ENCODE data around the gene RNF186. TPM values are rescaled to one million over a fixed set of nuclear protein-coding genes. Genes with fewer than 3 reads are reported as not detected.

The RNF186 gene
- total RNA-seq, 3 donors from 2014 or later = 15.1 to 42.6 (median 41.0) TPM

DNA sequence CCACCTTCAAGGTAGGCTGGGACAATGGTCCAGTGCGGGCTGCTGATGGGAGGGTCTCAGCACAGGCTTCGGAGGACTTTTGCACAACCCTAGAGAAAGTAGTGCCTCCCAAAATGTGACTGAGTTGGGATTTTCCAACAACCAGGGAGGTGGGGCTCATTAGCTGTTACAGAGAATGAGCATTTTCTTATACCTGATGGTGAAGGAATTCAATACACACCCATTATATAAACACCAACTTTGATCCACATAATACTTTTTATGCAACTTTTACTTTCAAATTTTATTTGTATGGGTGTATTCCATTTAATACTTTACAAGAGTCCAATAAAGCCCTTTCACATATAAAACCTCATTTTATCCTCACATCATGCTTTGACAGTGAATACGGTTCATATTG, 31.3 kb upstream of the RNF186 start:
- no peaks in the 10 kb centered on the region for H3K36me3 ChIP-seq (ENCODE audit: low read depth)
- ATAC-seq (peak; percentile 85), DNase-seq (peak in 1 of 3 donors; percentile 36)
- intact Hi-C loops (cut with DNase I, micrococcal nuclease) = no loop called here
- H3K4me1 ChIP-seq (ENCODE audit: low read depth) = peaks cover 10% of the 10 kb centered on the region
- H3K9me3 ChIP-seq = no peaks in the 10 kb centered on the region
- TF ChIP-seq, protein P1, sequence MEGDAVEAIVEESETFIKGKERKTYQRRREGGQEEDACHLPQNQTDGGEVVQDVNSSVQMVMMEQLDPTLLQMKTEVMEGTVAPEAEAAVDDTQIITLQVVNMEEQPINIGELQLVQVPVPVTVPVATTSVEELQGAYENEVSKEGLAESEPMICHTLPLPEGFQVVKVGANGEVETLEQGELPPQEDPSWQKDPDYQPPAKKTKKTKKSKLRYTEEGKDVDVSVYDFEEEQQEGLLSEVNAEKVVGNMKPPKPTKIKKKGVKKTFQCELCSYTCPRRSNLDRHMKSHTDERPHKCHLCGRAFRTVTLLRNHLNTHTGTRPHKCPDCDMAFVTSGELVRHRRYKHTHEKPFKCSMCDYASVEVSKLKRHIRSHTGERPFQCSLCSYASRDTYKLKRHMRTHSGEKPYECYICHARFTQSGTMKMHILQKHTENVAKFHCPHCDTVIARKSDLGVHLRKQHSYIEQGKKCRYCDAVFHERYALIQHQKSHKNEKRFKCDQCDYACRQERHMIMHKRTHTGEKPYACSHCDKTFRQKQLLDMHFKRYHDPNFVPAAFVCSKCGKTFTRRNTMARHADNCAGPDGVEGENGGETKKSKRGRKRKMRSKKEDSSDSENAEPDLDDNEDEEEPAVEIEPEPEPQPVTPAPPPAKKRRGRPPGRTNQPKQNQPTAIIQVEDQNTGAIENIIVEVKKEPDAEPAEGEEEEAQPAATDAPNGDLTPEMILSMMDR (IDR thresholded peaks at IDR 0.05) = no peak
- H3K4me3 ChIP-seq = no peak overlapping the region

DNA sequence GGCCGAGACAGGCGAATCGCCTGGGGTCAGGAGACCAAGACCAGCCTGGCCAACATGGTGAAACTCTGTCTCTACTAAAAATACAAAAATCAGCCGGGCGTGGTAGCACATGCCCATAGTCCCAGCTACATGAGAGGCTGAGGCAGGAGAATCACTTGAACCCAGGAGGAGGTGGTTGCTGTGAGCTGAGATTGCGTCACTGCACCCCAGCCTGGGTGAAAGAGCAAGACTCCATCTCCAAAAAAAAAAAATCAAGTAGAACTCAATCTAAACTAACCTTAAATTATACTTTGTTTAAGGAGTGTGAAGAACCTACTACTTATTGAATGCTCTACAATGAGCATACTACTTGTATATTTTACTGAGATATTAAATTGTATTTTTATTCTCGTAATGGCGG, 30.5 kb upstream of the RNF186 start:
- Histone ChIP-seq H3K9me3 (no peaks in the 10 kb centered on the region), H3K4me3 (no peak overlapping the region), H3K4me1 (ENCODE audit: low read depth) (peaks cover 10% of the 10 kb centered on the region), H3K36me3 (ENCODE audit: low read depth) (no peaks in the 10 kb centered on the region)
- intact Hi-C loops (cut with DNase I, micrococcal nuclease) = no loop called here
- TF ChIP-seq, protein P1 (IDR thresholded peaks at IDR 0.05) = no peak
- DNase-seq = no peak
- ATAC-seq = no peak

DNA sequence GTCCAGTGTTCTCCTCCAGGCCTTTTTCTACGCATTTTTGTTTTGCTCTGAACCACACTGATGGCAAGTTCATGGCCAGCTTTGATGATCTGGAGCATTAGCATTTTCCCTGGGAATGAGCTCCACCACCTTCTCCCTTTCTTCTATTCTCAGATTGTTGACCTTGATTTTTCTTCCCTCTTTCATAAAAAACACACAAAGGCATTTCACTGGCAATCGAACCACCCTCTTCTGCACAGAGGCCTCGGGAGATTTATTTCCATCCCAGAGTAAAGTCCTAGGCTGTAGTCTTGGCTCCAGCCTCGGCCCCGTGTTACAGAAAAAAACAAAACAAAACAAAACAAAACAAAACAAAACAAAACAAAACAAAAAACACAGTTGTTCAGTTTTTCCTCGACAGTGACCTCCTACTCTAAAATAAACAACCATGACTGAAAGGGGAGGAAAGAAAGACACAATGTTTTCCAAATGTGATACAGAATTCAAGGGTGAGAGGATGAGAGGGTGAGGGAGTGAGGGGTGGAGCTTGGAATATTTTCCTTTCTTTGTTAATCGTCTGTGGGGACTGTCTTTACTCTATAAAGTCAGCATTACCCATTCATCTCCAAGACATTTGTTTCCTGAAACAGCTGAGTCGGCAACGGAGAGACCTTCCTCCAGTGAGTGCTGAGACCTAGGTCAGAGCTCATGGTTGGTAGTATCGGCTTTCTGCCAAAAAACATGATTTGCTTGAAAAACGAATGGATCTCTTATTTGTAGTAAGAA, 29.8 kb upstream of the RNF186 start:
- TF ChIP-seq, protein P1 (IDR thresholded peaks at IDR 0.05) = no peak
- DNase-seq (no peak), ATAC-seq (peak; percentile 25)
- intact Hi-C loops (cut with DNase I, micrococcal nuclease) = no loop called here
- Histone ChIP-seq H3K4me3 (no peak overlapping the region), H3K36me3 (ENCODE audit: low read depth) (no peaks in the 10 kb centered on the region), H3K9me3 (no peaks in the 10 kb centered on the region), H3K4me1 (ENCODE audit: low read depth) (peaks cover 10% of the 10 kb centered on the region)

DNA sequence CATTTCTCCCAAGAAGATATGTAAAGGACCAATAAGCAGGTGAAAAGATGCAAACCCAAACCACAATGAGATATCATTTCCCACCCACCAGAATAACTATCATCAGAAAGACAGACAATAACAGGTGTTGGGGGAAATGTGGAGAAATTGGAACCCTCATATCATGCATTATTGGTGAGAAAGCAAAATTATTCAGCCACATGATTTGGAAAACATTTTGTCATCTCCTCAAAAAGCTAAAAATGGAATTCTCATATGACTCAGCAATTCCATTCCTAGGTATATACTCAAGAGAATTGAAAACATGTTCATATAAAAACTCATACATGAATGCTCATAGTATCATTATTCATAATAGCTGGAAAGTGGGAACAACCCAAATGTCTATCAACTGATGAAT, 25.1 kb upstream of the RNF186 start:
- no peak for DNase-seq
- intact Hi-C loops (cut with DNase I, micrococcal nuclease) = no loop called here
- TF ChIP-seq, protein P1 (IDR thresholded peaks at IDR 0.05) = no peak
- H3K36me3 ChIP-seq (ENCODE audit: low read depth) = no peaks in the 10 kb centered on the region
- ATAC-seq = no peak
- H3K4me1 ChIP-seq (ENCODE audit: low read depth) = peaks cover 1% of the 10 kb centered on the region
- H3K4me3 ChIP-seq = no peak overlapping the region
- H3K9me3 ChIP-seq = no peaks in the 10 kb centered on the region

DNA sequence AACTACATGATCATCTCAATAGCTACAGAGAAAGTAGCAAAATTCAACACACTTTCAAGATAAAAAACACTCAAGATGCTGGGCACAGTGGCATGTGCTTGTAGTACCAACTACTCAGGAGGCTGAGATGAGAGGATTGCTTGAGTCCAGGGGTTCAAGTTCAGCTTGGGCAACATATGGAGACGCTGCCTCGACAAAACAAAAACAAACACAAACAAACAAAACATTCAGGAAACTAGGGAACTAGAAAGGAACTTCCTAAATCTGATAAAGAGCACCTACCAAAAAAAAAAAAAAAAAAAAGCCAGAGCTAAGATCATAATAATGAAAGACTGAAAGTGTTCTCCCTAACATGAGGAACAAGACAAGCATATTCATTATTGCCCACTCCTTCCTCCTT, 22.8 kb upstream of the RNF186 start:
- TF ChIP-seq, protein P1 (IDR thresholded peaks at IDR 0.05) = no peak

More for the DNA sequence above, 22.8 kb upstream of the RNF186 start:
- Histone ChIP-seq H3K4me3 (no peak overlapping the region), H3K4me1 (ENCODE audit: low read depth) (no peaks in the 10 kb centered on the region), H3K9me3 (no peaks in the 10 kb centered on the region), H3K36me3 (ENCODE audit: low read depth) (no peaks in the 10 kb centered on the region)
- ATAC-seq = no peak
- intact Hi-C loops (cut with DNase I, micrococcal nuclease) = no loop called here
- DNase-seq = no peak

Measured in mucosa of descending colon (tissue), 3 donors.